Suppressor macrophage (primary cell): ENCODE data around the gene DNER.

Experiments
- DNase-seq, 4 experiments: peaks; one replicate each; pipeline ENCODE4 v3.0.0-alpha.2; 2020 to 2022

DNER gene

DNA sequence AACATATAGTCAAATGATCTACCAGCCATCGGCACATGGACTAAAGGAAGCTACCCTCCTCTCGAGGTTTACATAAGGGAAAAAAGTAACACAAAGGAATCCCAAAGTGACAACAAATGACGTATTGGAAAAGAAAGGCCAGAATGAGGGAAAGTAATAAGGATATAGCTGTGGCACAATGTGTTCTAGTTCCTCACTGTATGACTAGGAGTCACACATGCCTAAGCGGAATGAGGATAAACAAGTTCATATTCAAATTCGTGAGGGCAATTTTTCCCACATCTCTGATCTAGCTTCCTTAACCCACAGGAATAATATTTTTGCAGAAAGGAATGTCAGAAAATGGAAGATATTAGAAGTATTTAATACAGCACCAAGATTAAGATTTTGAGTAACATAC lies 281.0 kb downstream of the DNER start:
- no peak for DNase-seq

- peak in 3 of 4 experiments; percentile 21 to 77 (median 71) for DNase-seq
Measured at GRCh38 chr2:229431327-229431954, 282.9 kb downstream of the DNER start.

DNA sequence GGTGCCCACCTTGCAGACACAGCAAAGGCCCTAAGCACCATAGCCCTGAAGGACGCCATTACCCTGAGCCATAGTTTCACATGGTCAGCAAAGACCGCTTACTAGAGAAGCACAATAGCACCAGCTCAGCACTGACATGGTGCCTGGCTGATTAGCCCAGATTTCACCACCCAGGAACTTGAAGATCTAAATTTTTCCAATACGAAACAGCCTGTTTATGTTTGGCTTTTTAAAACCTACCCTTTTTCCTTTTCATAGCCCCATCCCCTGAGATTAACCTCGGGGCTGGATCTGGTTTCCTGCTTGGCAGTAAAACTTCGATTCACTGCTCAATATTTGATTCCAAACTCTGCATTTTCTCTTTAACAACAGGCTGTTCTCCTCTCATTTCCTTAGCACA lies 284.8 kb downstream of the DNER start:
- no peak for DNase-seq

DNA sequence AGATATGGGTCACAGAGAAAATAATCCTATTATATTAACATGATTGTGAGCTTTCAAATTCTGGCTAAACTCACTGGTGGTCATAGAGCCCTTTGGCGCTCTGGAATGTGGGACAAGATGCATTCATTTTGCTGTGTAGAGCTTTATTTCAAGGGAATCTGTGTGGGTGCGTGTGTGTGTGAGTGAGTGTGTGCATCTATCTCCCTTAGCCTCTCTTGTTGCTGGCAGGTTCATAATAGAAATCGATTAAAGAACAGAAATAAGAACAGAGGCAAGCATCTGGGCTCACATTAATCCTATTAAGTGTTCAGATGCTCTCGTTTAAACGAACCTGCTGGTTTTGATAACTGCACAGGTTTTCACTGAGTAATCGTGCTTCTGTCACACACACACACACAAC lies 287.9 kb downstream of the DNER start:
- DNase-seq = no peak

DNA sequence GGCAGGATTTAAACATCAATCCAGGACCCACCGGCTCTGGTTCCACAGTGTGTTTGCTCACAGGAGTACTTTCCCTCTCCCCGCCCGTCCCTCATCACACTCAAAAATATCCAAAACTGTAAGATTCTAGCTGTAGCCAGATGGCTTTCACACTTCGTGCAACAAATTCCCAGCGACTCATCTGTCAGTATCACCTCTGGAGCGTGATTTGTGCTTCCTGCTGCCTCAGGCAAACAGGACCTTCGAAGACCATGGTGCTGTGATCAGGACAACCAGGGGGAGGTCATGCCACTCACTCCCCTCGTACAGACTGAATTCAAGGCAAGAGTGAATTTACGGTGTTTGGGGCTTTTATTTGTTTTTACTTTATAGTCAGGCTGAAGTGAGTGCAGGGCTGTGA lies 288.8 kb downstream of the DNER start:
- no peak for DNase-seq

GRCh38 chr2:229422063-229422462 lies 292.3 kb downstream of the DNER start:
- no peak for DNase-seq

- no peak for DNase-seq
Measured at GRCh38 chr2:229419158-229419557, 295.2 kb downstream of the DNER start.

DNA sequence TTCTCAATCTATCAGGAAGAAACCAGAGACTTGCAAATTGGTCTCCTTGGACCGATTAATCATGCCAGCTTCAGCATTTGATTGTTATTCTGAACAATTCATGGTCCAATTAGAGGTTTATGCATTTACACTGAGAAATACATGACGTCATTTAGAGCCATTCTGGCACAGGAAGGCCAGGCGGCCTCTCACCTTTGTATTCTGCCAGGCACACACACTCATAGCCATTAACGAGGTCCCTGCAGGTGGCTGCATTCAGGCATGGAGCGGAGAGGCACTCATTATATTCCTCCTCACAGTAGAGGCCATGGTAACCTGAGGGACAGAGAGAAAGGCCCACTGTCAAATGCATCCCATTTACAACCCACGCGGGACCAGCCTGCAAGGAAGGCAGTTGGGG lies 296.4 kb downstream of the DNER start:
- no peak for DNase-seq

GRCh38 chr2:229417176-229417575 lies 297.2 kb downstream of the DNER start:
- no peak for DNase-seq

DNA sequence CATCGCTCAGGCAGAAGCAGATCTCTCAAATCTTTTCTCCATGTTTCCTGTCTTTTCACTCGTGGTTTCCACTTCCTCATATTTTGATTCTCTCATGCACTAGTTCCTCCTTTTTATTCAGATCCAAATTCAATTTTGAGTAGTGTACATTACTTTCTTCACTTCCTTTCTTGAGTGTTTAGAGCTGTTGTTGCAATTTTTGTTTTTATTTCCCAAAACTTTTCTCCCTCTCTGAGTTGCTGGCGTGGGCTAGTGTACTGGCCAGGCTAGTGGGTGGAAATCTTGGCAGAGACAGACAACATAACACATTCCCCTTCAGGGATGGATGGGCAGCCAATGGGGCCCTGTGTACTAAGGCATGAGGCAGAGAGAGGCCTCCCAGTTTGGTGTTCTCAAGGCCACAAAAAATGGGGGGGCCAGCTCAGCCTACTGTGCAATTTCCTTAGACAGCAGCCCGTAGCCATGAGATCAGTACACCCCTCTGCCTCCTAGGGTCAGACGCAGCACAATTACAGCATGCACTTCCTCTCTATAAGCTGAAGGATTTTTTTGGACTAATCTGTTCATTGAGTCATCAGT lies 298.1 kb downstream of the DNER start:
- peak; percentile 92 to 96 (median 93) for DNase-seq

- no peak for DNase-seq
Measured at GRCh38 chr2:229414631-229415030, 299.7 kb downstream of the DNER start.

- no peak for DNase-seq
Measured at GRCh38 chr2:229412686-229413085, 301.7 kb downstream of the DNER start.

GRCh38 chr2:229410946-229411345 lies 303.4 kb downstream of the DNER start:
- DNase-seq = no peak

- DNase-seq = no peak
Measured at GRCh38 chr2:229410264-229410663, 304.1 kb downstream of the DNER start.

GRCh38 chr2:229409751-229410181 lies 304.6 kb downstream of the DNER start:
- DNase-seq = no peak

DNA sequence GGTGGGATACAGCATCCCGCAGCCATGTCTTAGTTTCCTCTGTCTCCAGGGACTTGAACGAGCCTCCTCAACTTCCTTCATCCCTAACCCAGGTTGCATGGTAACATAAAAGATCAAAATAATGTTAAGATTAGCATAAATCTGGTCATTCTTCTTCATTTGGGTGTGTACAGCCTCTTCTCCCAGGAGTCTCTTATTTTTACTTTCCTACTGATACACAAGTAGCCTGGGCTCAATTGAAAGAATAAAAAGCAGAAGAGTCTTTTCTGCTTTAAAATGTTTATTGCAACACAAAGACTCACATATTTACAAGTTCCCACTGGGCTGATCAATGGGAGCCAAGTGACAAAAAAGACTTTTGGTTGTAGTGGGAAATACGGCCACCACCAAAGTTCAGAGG lies 305.4 kb downstream of the DNER start:
- peak in 3 of 4 experiments; percentile 8 to 71 (median 66) for DNase-seq

- peak; percentile 74 to 91 (median 84) for DNase-seq
Measured at GRCh38 chr2:229408356-229408755, 306.0 kb downstream of the DNER start.

DNA sequence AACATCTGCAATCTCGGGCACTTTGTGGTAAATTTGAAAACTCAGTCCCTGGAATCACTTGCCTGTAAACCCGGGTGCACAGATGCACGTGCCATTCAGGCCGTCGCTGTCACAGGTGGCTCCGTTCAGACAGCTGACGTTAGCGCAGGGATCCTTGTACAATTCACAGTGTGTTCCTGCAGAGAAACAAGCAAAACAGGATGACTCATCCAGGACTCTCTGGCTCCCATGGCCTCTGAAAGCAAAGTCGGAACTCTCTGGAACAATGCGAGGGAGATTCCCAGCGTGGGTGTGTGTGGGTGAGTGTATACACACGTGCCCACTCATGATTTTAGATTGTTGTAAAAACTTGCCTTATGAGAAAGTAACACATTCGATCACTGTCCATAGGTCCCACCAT lies 307.2 kb downstream of the DNER start:
- DNase-seq = peak; percentile 47 to 83 (median 75)

GRCh38 chr2:229405796-229406195 lies 308.6 kb downstream of the DNER start:
- DNase-seq = no peak

DNA sequence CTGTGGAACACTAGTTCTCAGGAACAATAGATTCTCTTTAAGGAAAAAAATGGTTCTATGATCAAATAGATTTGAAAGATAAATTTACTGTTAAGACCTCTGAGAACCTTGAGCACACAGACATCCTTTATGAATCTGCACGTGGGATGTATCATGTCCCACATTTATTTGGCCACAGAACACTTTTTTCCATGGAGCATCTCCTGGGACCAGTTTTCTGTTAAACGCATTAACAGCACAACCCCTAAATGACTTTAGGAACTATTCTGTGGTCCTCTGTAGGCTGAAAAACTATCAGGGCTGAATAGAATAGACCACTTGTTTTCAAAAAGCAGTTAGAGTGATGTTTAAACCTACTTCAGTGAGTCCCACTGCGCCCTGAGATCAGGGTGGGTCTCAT lies 311.1 kb downstream of the DNER start:
- no peak for DNase-seq

DNA sequence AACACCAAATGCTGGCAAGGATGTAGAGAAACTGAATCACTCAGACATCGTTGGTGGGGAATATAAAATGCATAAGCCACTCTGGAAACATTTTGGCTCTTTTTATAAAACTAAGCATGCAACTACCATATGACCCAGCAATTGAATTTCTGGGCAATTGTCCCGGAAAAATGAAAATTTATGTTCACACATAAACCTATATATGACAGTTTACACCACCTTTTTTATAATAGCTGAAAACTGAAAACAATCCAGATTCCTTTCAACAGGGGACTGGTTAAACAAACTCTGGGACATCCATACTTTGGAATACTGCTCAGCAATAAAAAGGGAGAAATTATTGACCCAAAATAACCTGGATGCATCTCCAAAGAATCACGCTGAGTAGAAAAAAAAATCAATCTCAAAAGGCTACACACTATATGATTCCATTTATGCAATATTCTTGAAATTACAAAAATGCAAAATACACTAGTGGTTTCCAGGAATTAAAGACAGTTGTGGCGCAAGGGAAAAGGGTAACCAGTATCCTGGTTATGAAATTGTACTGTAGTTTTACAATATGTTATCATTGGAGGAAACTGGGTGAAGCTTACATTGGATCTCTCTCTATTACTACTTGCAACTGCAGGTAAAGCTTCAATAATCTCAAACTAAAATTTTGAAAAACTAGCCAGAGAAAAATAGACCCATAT lies 313.0 kb downstream of the DNER start:
- no peak for DNase-seq

GRCh38 chr2:229393926-229394325 lies 320.4 kb downstream of the DNER start:
- DNase-seq = no peak

GRCh38 chr2:229392196-229392595 lies 322.2 kb downstream of the DNER start:
- DNase-seq = peak; percentile 36 to 77 (median 62)

- DNase-seq = no peak
Measured at GRCh38 chr2:229388731-229389130, 325.6 kb downstream of the DNER start.
